ENCODE measurements around the gene THAP4.

The THAP4 gene

GRCh38 chr2:241542278-241542605, 94.7 kb downstream of the THAP4 start:
- DNase-seq = no peak

- no peak for DNase-seq
Measured at GRCh38 chr2:241541564-241542277, 95.2 kb downstream of the THAP4 start.

GRCh38 chr2:241540771-241541561, 96.0 kb downstream of the THAP4 start:
- no peak for DNase-seq

GRCh38 chr2:241540401-241540770, 96.6 kb downstream of the THAP4 start:
- DNase-seq = no peak

- no peak for DNase-seq
Measured at GRCh38 chr2:241539616-241540374, 97.2 kb downstream of the THAP4 start.

- no peak for DNase-seq
Measured at GRCh38 chr2:241538838-241539615, 97.9 kb downstream of the THAP4 start.

GRCh38 chr2:241535871-241536655, 100.9 kb downstream of the THAP4 start:
- no peak for DNase-seq

- DNase-seq = no peak
Measured at GRCh38 chr2:241534701-241535375, 102.1 kb downstream of the THAP4 start.

Measured in NCI-H1417 treated with DMSO at 0.1 percent for 48 hours (cell line).